Tibial artery (tissue), 4 donors: ENCODE data around the gene S100A5.
A peak's percentile ranks its signal among the peaks of the same experiment; 100 is the strongest.

ENCODE experiments used
- DNase-seq, 2 donors: peaks; one replicate each; pipeline ENCODE4 v3.0.0-alpha.2; 2019
- H3K27ac ChIP-seq, 2 donors: fragments of 200-600 bp; sonication (generic) in 1 of 2; 1 replicate in 1 of 2; 2 replicates in 1 of 2; pipeline ENCODE4 v1.5.1; 2018 to 2019; ENCODE audit warnings: mild to moderate bottlenecking in 1 of 2
- H3K27me3 ChIP-seq, 2 donors: fragments of 200-600 bp; sonication (generic) in 1 of 2; one replicate each; pipeline versions ENCODE4 v1.5.1 to v1.6.0; 2016 to 2019
- H3K36me3 ChIP-seq, 3 donors: fragments of 200-600 bp; sonication (generic) in 2 of 3; one replicate each; pipeline ENCODE4 v1.5.1; 2016 to 2019; ENCODE audit warnings: mild to moderate bottlenecking in 2 of 3
- H3K4me1 ChIP-seq, 4 donors: fragments of 200-600 bp; sonication (generic) in 2 of 4; 1 replicate in 3 of 4; 2 replicates in 1 of 4; pipeline ENCODE4 v1.5.1; 2016 to 2019
- H3K4me3 ChIP-seq, 2 donors: fragments of 200-600 bp; sonication (generic) in 1 of 2; 1 replicate in 1 of 2; 2 replicates in 1 of 2; pipeline ENCODE4 v1.5.1; 2018 to 2019; ENCODE audit warnings: mild to moderate bottlenecking in 2 of 2
- H3K9me3 ChIP-seq, 3 donors: fragments of 200-600 bp; sonication (generic) in 1 of 3; one replicate each; pipeline ENCODE4 v1.5.1; 2016 to 2019
- intact Hi-C: fragments of 100-400 bp; cut with DNase I; formaldehyde crosslinking; loops from one replicate; pipeline ENCODE4 v1.15.0; 2023; ENCODE audit warnings: low total_unique reads
- TF ChIP-seq, protein P1 (sequence below), 2 experiments: fragments of 200-600 bp in 1 of 2; fragments of 450-650 bp in 1 of 2; IDR thresholded peaks; one replicate each; pipeline ENCODE4 v1.5.1; 2017 to 2019; ENCODE audit warnings: antibody characterized with exemption in 2 of 2, mild to moderate bottlenecking in 1 of 2, moderate library complexity in 1 of 2

The S100A5 gene

DNA sequence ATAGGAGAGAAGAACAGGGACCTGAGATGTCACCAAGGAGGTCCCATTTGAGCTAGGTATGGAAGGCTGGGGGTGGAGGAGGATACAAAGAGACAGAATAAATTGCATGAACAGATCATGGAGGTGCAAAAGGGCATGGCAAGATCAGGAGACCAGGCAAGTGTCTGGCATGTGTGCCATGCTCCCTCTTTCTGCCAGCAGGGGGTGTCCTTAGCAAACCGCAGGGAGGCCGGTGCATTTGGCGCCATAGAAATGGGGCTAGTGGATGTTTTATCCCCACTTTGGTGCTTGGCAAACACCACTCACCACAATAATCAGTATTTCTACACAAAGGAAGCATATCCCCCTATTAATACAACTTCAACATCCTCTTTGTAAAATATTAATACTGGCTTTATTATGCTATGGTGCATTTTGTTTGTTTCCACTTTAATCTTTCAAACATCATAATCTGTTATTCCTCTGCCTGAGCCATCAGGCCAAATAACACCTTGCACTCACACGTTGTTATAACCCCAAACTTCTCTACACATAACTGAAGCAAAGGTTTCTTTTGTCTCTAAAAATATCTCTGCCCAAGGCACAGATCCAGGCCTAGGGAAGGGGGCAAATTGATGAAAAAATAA, 30.9 kb downstream of the S100A5 start:
- Histone ChIP-seq H3K4me1 (peaks cover 10 to 34% (median 25%) of the 10 kb centered on the region in 4 donors), H3K9me3 (no peaks in the 10 kb centered on the region), H3K4me3 (no peak overlapping the region), H3K27me3 (no peaks in the 10 kb centered on the region), H3K36me3 (no peaks in the 10 kb centered on the region), H3K27ac (no peak overlapping the region)
- DNase-seq: no peak
- TF ChIP-seq, protein P1, sequence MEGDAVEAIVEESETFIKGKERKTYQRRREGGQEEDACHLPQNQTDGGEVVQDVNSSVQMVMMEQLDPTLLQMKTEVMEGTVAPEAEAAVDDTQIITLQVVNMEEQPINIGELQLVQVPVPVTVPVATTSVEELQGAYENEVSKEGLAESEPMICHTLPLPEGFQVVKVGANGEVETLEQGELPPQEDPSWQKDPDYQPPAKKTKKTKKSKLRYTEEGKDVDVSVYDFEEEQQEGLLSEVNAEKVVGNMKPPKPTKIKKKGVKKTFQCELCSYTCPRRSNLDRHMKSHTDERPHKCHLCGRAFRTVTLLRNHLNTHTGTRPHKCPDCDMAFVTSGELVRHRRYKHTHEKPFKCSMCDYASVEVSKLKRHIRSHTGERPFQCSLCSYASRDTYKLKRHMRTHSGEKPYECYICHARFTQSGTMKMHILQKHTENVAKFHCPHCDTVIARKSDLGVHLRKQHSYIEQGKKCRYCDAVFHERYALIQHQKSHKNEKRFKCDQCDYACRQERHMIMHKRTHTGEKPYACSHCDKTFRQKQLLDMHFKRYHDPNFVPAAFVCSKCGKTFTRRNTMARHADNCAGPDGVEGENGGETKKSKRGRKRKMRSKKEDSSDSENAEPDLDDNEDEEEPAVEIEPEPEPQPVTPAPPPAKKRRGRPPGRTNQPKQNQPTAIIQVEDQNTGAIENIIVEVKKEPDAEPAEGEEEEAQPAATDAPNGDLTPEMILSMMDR (IDR thresholded peaks at IDR 0.05): peak; percentile 37 to 45
- intact Hi-C loops: loop anchor here (2.0 to 10.0 kb wide), 3 partner anchors 59 to 235 kb away; partner anchors contain the start of gene S100A14

DNA sequence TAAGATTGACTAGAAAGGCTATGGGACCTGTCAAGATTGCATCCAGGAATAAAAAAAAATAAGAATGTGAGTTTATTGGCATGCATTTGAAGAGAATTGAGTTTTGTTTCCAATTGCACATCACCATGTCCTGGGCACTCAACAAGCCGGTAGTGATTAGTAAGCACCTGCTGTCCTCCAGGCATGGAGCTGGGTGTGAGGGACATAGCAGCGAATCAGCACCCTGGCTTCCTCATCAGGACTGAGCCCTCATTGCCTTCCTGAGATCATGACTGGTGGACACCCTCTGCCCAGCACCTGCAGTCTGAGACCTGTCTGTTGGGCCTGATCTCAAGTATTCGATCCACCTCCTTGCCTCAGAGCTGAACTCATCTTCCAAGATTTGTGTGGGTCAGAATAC, 31.7 kb downstream of the S100A5 start:
- Histone ChIP-seq H3K4me1 (peaks cover 10 to 34% (median 25%) of the 10 kb centered on the region in 4 donors), H3K27ac (no peak overlapping the region), H3K4me3 (no peak overlapping the region), H3K9me3 (no peaks in the 10 kb centered on the region), H3K36me3 (no peaks in the 10 kb centered on the region), H3K27me3 (no peaks in the 10 kb centered on the region)
- intact Hi-C loops: loop anchor here (5.0 kb wide), 1 partner anchor 108 kb away; the partner anchor contains the start of gene S100A14
- no peak for DNase-seq
- TF ChIP-seq, protein P1 (IDR thresholded peaks at IDR 0.05): no peak

DNA sequence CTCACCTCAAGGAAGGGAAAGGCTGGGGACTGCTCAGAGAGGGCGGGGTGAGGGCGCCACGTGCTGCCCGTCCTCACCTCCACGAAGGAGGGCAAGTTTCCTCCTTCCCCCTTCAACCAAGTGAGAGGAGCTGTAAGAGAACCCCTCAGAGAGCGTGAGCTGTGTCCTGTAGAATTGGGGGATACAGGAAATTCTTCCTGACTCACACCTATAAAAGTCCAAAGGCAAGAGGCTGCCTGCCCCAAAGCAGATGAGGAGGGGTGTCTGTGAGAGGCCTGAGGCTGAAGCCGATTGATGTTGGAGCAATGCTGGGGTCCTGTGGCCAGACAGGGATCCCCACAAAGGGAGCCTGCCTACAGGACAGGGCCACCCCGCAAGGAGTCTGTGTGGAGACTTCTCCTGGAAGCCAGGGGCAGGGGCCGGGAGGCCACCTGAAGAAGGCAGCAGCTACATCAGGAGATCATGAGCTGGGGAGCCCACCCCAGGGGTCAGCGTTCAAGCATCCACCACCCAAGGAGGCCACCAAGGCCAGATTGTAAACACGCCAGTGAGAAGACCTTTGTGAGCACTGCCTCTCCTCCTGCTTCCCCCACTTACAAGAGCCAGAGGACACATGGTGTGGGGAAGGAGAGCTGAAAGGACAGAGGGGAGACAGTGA, 32.7 kb downstream of the S100A5 start:
- peak overlapping the region; percentile 81 to 82 for H3K27ac ChIP-seq
- intact Hi-C loops: loop anchor here (5.0 kb wide), 1 partner anchor 109 kb away; the partner anchor contains the start of gene S100A14

GRCh38 chr1:153506831-153507413, 33.8 kb downstream of the S100A5 start:
- TF ChIP-seq, protein P1 (IDR thresholded peaks at IDR 0.05): no peak
- Histone ChIP-seq H3K4me3 (no peak overlapping the region), H3K4me1 (peaks cover 10 to 34% (median 25%) of the 10 kb centered on the region in 4 donors), H3K36me3 (no peaks in the 10 kb centered on the region), H3K9me3 (no peaks in the 10 kb centered on the region), H3K27me3 (no peaks in the 10 kb centered on the region), H3K27ac (peak overlapping the region; percentile 81 to 82)
- intact Hi-C loops: loop anchor here (5.0 kb wide), 1 partner anchor 110 kb away; the partner anchor contains the start of gene S100A14
- DNase-seq: peak; percentile 88 to 95

More for the DNA sequence above, 32.7 kb downstream of the S100A5 start:
- Histone ChIP-seq H3K4me1 (peaks cover 10 to 34% (median 25%) of the 10 kb centered on the region in 4 donors), H3K9me3 (no peaks in the 10 kb centered on the region), H3K27me3 (no peaks in the 10 kb centered on the region), H3K36me3 (no peaks in the 10 kb centered on the region), H3K4me3 (no peak overlapping the region)
- TF ChIP-seq, protein P1 (IDR thresholded peaks at IDR 0.05): no peak
- no peak for DNase-seq

GRCh38 chr1:153506386-153506785, 34.3 kb downstream of the S100A5 start:
- no peak for DNase-seq
- Histone ChIP-seq H3K4me1 (peaks cover 10 to 34% (median 25%) of the 10 kb centered on the region in 4 donors), H3K9me3 (no peaks in the 10 kb centered on the region), H3K27ac (peak overlapping the region; percentile 81 to 82), H3K27me3 (no peaks in the 10 kb centered on the region), H3K4me3 (no peak overlapping the region), H3K36me3 (no peaks in the 10 kb centered on the region)
- intact Hi-C loops: loop anchor here (5.0 kb wide), 1 partner anchor 111 kb away; the partner anchor contains the start of gene S100A14
- TF ChIP-seq, protein P1 (IDR thresholded peaks at IDR 0.05): no peak
